K562 (cell line): ENCODE results near the gene HYPK. TPM values are rescaled to one million over a fixed set of nuclear protein-coding genes. Genes with fewer than 3 reads are reported as not detected.

Experiments used
- ARID2 ChIP-seq: fragments of 450-650 bp; IDR thresholded peaks from 2 replicates; pipeline ENCODE4 v1.6.1; 2017; ENCODE audit warnings: antibody characterized with exemption, mild to moderate bottlenecking
- ASH1L ChIP-seq: fragments of 450-650 bp; IDR thresholded peaks from 2 replicates; pipeline ENCODE4 v1.6.1; 2018; ENCODE audit warnings: borderline replicate concordance, mild to moderate bottlenecking, low read depth; ENCODE audit not compliant: partially characterized antibody
- BRF1 ChIP-seq: IDR thresholded peaks from 3 replicates; pipeline ENCODE4 v1.6.1; 2011; ENCODE audit warnings: borderline replicate concordance, mild to moderate bottlenecking; ENCODE audit not compliant: insufficient read length; ENCODE audit errors: extremely low read depth
- CBFB ChIP-seq: sonication (generic); formaldehyde crosslinking; IDR thresholded peaks from 2 replicates; pipeline ENCODE4 v1.4.0; 2020; ENCODE audit warnings: mild to moderate bottlenecking, missing genetic modification reagents
- CBX8 ChIP-seq: fragments of 200-600 bp; sonication (generic); IDR thresholded peaks from 2 replicates; pipeline ENCODE4 v1.6.1; 2012; ENCODE audit warnings: borderline replicate concordance, mixed run types, low read depth, mild to moderate bottlenecking, moderate library complexity, mixed read lengths, low read length, control low read depth, inconsistent platforms; ENCODE audit not compliant: poor library complexity, severe bottlenecking; ENCODE audit errors: extremely low read depth
- CC2D1A ChIP-seq: fragments of 450-650 bp; IDR thresholded peaks from 2 replicates; pipeline ENCODE4 v1.6.1; 2017; ENCODE audit warnings: mild to moderate bottlenecking
- CHD1 ChIP-seq: fragments of 200-600 bp; sonication (generic); IDR thresholded peaks from one replicate; pipeline ENCODE4 v1.6.1; 2012; ENCODE audit warnings: mild to moderate bottlenecking, moderate library complexity, low read length, inconsistent platforms
- ETV1 ChIP-seq: fragments of 450-650 bp; conservative IDR thresholded peaks from 2 replicates; pipeline ENCODE4 v1.6.1; 2016; ENCODE audit warnings: missing genetic modification characterization, control low read depth, low read depth, missing compliant biosample characterization
- GABPA ChIP-seq: fragments of 200-800 bp; sonication (Bioruptor generic); conservative IDR thresholded peaks from 2 replicates; pipeline ENCODE4 v1.6.1; 2016; ENCODE audit warnings: low read depth, missing genetic modification characterization, missing compliant biosample characterization
- HDAC1 ChIP-seq, 2 experiments: fragments of 450-650 bp; IDR thresholded peaks; 2 replicates each; pipeline ENCODE4 v1.6.1; 2016 to 2017; ENCODE audit warnings: inconsistent platforms in 1 of 2, mild to moderate bottlenecking in 1 of 2, moderate library complexity in 1 of 2
- KDM1A ChIP-seq, 2 experiments: fragments of 450-650 bp; IDR thresholded peaks; 2 replicates each; pipeline ENCODE4 v1.6.1; 2016; ENCODE audit warnings: mild to moderate bottlenecking in 2 of 2
- MBD2 ChIP-seq: sonication (generic); IDR thresholded peaks from 2 replicates; pipeline ENCODE4 v1.6.1; 2016; ENCODE audit warnings: low read depth, borderline replicate concordance
- POLR2AphosphoS2 ChIP-seq: IDR thresholded peaks from 2 replicates; pipeline ENCODE4 v1.6.1; 2012; ENCODE audit warnings: low read length, improper control_type of control experiment
- POLR2B ChIP-seq: fragments of 450-650 bp; IDR thresholded peaks from 2 replicates; pipeline ENCODE4 v1.6.1; 2018; ENCODE audit warnings: low read depth; ENCODE audit not compliant: partially characterized antibody
- SMAD3 ChIP-seq: fragments of 450-650 bp; formaldehyde crosslinking; conservative IDR thresholded peaks from 2 replicates; pipeline ENCODE4 v1.4.0; 2020; ENCODE audit warnings: mild to moderate bottlenecking
- SMARCB1 ChIP-seq: IDR thresholded peaks from 2 replicates; pipeline ENCODE4 v1.6.1; 2011; ENCODE audit warnings: improper control_type of control experiment, low read depth; ENCODE audit not compliant: insufficient read length
- SRSF9 ChIP-seq: fragments of 200-400 bp; formaldehyde crosslinking; IDR thresholded peaks from 2 replicates; pipeline ENCODE4 v1.6.1; 2017; ENCODE audit warnings: low read depth, low read length, borderline replicate concordance
- TGIF2 ChIP-seq: sonication (generic); formaldehyde crosslinking; IDR thresholded peaks from 2 replicates; pipeline ENCODE4 v1.8.1; 2022; ENCODE audit warnings: mild to moderate bottlenecking, missing genetic modification reagents, moderate library complexity
- TRIM24 ChIP-seq, 2 experiments: fragments of 450-650 bp; IDR thresholded peaks; 2 replicates each; pipeline ENCODE4 v1.6.1; 2016
- ZNF253 ChIP-seq: fragments of 250-450 bp; sonication (Bioruptor Pico); conservative IDR thresholded peaks from 2 replicates; pipeline ENCODE4 v1.6.1; 2021; ENCODE audit warnings: mild to moderate bottlenecking
- ZNF311 ChIP-seq: fragments of 250-450 bp; sonication (Bioruptor Pico); IDR thresholded peaks from 2 replicates; pipeline ENCODE4 v1.4.0; 2020; ENCODE audit warnings: mild to moderate bottlenecking, moderate library complexity
- ZNF316 ChIP-seq: fragments of 450-650 bp; IDR thresholded peaks from 2 replicates; pipeline ENCODE4 v1.6.1; 2016
- polyA plus RNA-seq, 8 experiments: library from polyadenylated mRNA; depleted of rRNA in 4 of 8; stranded (reverse) in 5 of 8; unstranded in 3 of 8; fragments of >200 nt; fragmentation: Nextera tagmentation in 2 of 8; fragmentation: Illumina TruSeq in 1 of 8; extraction: Ambion mirVana in 2 of 8; extraction: Trizol in 1 of 8; gene quantifications; 2 replicates each; pipeline versions ENCODE4 v1.2.1 to v1.2.3, GENCODE V29; 2011 to 2014; ENCODE audit warnings: inconsistent platforms in 1 of 8, missing spikeins in 1 of 8
- total RNA-seq, 7 experiments: library from RNA; depleted of rRNA in 6 of 7; stranded (reverse); fragments of >200 nt in 6 of 7; fragmentation: Illumina TruSeq in 2 of 7; extraction: Trizol in 2 of 7; gene quantifications; 2 replicates each; pipeline versions ENCODE4 v1.2.1 to v1.2.3, GENCODE V29; 2011 to 2021; ENCODE audit warnings: low replicate concordance in 1 of 7
- TF ChIP-seq, protein P1 (sequence below): fragments of 450-650 bp; IDR thresholded peaks from 2 replicates; pipeline ENCODE4 v1.7.1; 2018; ENCODE audit warnings: mild to moderate bottlenecking, low read depth; ENCODE audit not compliant: partially characterized antibody

HYPK gene
- total and polyA plus RNA-seq, 9 of the 15 experiments (the other 6 are each of a cell fraction or from before 2014, with no cell fraction given), result 7.2 to 28.0 (median 21.1) TPM

GRCh38 chr15:43826508-43827341, 26.3 kb downstream of the HYPK start, which contains the start of gene WDR76 (continued):
- TF ChIP-seq, protein P1, sequence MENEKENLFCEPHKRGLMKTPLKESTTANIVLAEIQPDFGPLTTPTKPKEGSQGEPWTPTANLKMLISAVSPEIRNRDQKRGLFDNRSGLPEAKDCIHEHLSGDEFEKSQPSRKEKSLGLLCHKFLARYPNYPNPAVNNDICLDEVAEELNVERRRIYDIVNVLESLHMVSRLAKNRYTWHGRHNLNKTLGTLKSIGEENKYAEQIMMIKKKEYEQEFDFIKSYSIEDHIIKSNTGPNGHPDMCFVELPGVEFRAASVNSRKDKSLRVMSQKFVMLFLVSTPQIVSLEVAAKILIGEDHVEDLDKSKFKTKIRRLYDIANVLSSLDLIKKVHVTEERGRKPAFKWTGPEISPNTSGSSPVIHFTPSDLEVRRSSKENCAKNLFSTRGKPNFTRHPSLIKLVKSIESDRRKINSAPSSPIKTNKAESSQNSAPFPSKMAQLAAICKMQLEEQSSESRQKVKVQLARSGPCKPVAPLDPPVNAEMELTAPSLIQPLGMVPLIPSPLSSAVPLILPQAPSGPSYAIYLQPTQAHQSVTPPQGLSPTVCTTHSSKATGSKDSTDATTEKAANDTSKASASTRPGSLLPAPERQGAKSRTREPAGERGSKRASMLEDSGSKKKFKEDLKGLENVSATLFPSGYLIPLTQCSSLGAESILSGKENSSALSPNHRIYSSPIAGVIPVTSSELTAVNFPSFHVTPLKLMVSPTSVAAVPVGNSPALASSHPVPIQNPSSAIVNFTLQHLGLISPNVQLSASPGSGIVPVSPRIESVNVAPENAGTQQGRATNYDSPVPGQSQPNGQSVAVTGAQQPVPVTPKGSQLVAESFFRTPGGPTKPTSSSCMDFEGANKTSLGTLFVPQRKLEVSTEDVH, result peak; percentile 99
- TF ChIP-seq SMARCB1 (no peak), ZNF253 (CRISPR knock-in tag) (no peak), CBX8 (no peak), KDM1A (IDR thresholded peaks at IDR 0.05) (peak; percentile 5 to 39; a peak in 2 of 4 replicates), TRIM24 (IDR thresholded peaks at IDR 0.05) (peak; percentile 80 to 90; a peak in 3 of 4 replicates), MBD2 (no peak), SMAD3 (CRISPR knock-in tag) (no peak), ZNF311 (CRISPR knock-in tag) (no peak), ETV1 (tag) (peak; percentile 57; the same call in 1 of the 2 replicates), ASH1L (no peak), GABPA (peak; percentile 65), POLR2AphosphoS2 (no peak), CC2D1A (0 out of 2 replicates have a peak, but pooled peaks have one; percentile 22), CBFB (peak; percentile 72; the same call in 1 of the 2 replicates), SRSF9 (no peak), TGIF2 (CRISPR knock-in tag) (no peak; the same call in 1 of the 2 replicates), HDAC1 (IDR thresholded peaks at IDR 0.05) (peak in 1 of 2 experiments; percentile 81; a peak in 2 of 4 replicates), ZNF316 (no peak), CHD1 (no peak), ARID2 (peak; percentile 19; the same call in 1 of the 2 replicates), POLR2B (peak; percentile 74), BRF1 (no peak)
